DOHH2 (cell line): ENCODE data around the gene ZNF169.
"Not testable (repeated sequence)": the region's sequence is repeated elsewhere in the genome, so short reads cannot be mapped to it uniquely, and the experiment has no call there.

Experiments
- CTCF ChIP-seq: fragments of 200-600 bp; sonication (generic); IDR thresholded peaks from one replicate; pipeline ENCODE4 v1.5.1; 2014; ENCODE audit warnings: antibody characterized with exemption, mild to moderate bottlenecking, low read depth, low read length; ENCODE audit not compliant: poor library complexity, severe bottlenecking
- EZH2phosphoT487 ChIP-seq: fragments of 200-600 bp; sonication (generic); IDR thresholded peaks from 2 replicates; pipeline ENCODE4 v1.6.1; 2017; ENCODE audit warnings: borderline replicate concordance, mild to moderate bottlenecking, antibody characterized with exemption, low read length, moderate library complexity, mixed read lengths

GRCh38 chr9:94347451-94347850 lies 88.4 kb downstream of the ZNF169 start:
- not testable (repeated sequence) for TF ChIP-seq CTCF, EZH2phosphoT487
